GM12878 (cell line): ENCODE measurements around the gene NCS1.

Experiments used
- BHLHE40 ChIP-seq, 2 experiments: fragments of 450-650 bp in 1 of 2; IDR thresholded peaks; 2 replicates each; pipeline ENCODE4 v1.6.1; 2011 to 2017; ENCODE audit warnings: low read depth in 2 of 2, borderline replicate concordance in 1 of 2, improper control_type of control experiment in 1 of 2, low read length in 1 of 2, mild to moderate bottlenecking in 1 of 2
- CBX5 ChIP-seq: sonication (generic); IDR thresholded peaks from 2 replicates; pipeline ENCODE4 v1.6.1; 2016; ENCODE audit warnings: low read depth, moderate library complexity, mild to moderate bottlenecking, inconsistent platforms
- SPI1 ChIP-seq: IDR thresholded peaks from 2 replicates; pipeline ENCODE4 v1.6.1; 2011; ENCODE audit warnings: low read depth, mild to moderate bottlenecking, low read length, moderate library complexity, borderline replicate concordance; ENCODE audit not compliant: insufficient read depth

DNA sequence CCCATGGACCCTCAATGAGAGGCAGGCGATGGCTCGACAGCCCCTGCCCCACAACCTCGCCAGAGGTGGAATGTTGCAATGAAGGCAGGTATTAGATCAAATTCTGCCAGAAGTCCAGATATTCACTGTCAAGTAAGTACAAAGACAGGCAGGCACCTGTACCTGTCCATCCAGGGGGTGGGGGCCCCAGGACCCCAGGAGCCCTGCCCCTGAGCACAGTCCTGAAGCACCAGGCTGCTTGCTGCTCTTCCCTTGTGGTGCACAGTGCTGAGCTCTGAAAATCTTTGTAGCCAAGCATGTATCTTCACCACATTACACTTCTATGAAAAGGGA lies 67.1 kb downstream of the NCS1 start:
- TF ChIP-seq SPI1, result no peak
- TF ChIP-seq CBX5, result no peak
- TF ChIP-seq BHLHE40 (IDR thresholded peaks at IDR 0.05; ENCODE audit: borderline replicate concordance in 1 of 2, low read depth in 2 of 2, low read length in 1 of 2), result no peak
